PC-3 (cell line): ENCODE data around the gene CNIH4.
"Not testable (repeated sequence)": the region's sequence is repeated elsewhere in the genome, so short reads cannot be mapped to it uniquely, and the experiment has no call there.

Source experiments
- CTCF ChIP-seq: fragments of 300-600 bp; sonication (generic); conservative IDR thresholded peaks from 2 replicates; pipeline ENCODE4 v1.5.1; 2017; ENCODE audit warnings: antibody characterized with exemption, low read depth, mild to moderate bottlenecking, low read length
- EZH2 ChIP-seq: fragments of 300-600 bp; sonication (generic); IDR thresholded peaks from one replicate; pipeline ENCODE4 v1.6.1; 2017; ENCODE audit warnings: antibody characterized with exemption, mild to moderate bottlenecking, low read length; ENCODE audit not compliant: unreplicated experiment
- EZH2phosphoT487 ChIP-seq: fragments of 300-600 bp; sonication (generic); IDR thresholded peaks from 2 replicates; pipeline ENCODE4 v1.6.1; 2018; ENCODE audit warnings: mild to moderate bottlenecking, antibody characterized with exemption, low read length, borderline replicate concordance

GRCh38 chr1:224428713-224429112 is 72.0 kb downstream of the CNIH4 start:
- TF ChIP-seq CTCF, EZH2phosphoT487, EZH2: not testable (repeated sequence)
